Esophagus squamous epithelium (tissue), 5 donors: ENCODE measurements around the gene NOXO1. TPM values are rescaled to one million over a fixed set of nuclear protein-coding genes. Genes with fewer than 3 reads are reported as not detected.
"Not testable (repeated sequence)": the region's sequence is repeated elsewhere in the genome, so short reads cannot be mapped to it uniquely, and the experiment has no call there.

Experiments used
- DNase-seq: peaks from one replicate; lab custom pipeline; 2025; lab: John Stamatoyannopoulos, UW
- H3K27ac ChIP-seq, 4 donors: fragments of 200-600 bp; sonication (generic); one replicate each; pipeline ENCODE4 v1.5.1; 2016 to 2019; ENCODE audit warnings: mild to moderate bottlenecking in 1 of 4
- H3K27me3 ChIP-seq, 4 donors: fragments of 200-600 bp; sonication (generic); 1 replicate in 3 of 4; 2 replicates in 1 of 4; pipeline versions ENCODE4 v1.5.1 to v1.6.0; 2017 to 2021; ENCODE audit warnings: antibody characterized with exemption in 1 of 4
- H3K36me3 ChIP-seq, 3 donors: fragments of 200-600 bp; sonication (generic); one replicate each; pipeline ENCODE4 v1.5.1; 2016 to 2019
- H3K4me1 ChIP-seq, 3 donors: fragments of 200-600 bp; sonication (generic); one replicate each; pipeline ENCODE4 v1.5.1; 2017 to 2019
- H3K4me3 ChIP-seq, 4 donors: fragments of 200-600 bp; sonication (generic); 1 replicate in 3 of 4; 2 replicates in 1 of 4; pipeline ENCODE4 v1.5.1; 2016 to 2019; ENCODE audit warnings: mild to moderate bottlenecking in 2 of 4, moderate library complexity in 1 of 4
- H3K9me3 ChIP-seq, 3 donors: fragments of 200-600 bp; sonication (generic); one replicate each; pipeline ENCODE4 v1.5.1; 2016 to 2019
- POLR2A ChIP-seq, 4 donors: fragments of 450-650 bp; IDR thresholded peaks; one replicate each; pipeline ENCODE4 v1.6.1; 2017; ENCODE audit warnings: antibody characterized with exemption in 4 of 4, mild to moderate bottlenecking in 4 of 4, moderate library complexity in 3 of 4
- WGBS, 2 donors: methylation state at CpG; one replicate each; pipeline ENCODE4 v1.1.5; 2018; 5-methylcytosine and 5-hydroxymethylcytosine counted together
- intact Hi-C: fragments of 100-400 bp; cut with DNase I; formaldehyde crosslinking; loops from one replicate; pipeline ENCODE4 v1.15.0; 2022
- total RNA-seq, 4 donors: library from RNA; depleted of rRNA; stranded (reverse); fragments of >200 nt; gene quantifications; one replicate each; pipeline ENCODE4 v1.1.0, GENCODE V29; 2016
- TF ChIP-seq, protein P1 (sequence below), 6 experiments: fragments of 450-650 bp in 4 of 6; fragments of 200-600 bp in 2 of 6; sonication (generic) in 2 of 6; IDR thresholded peaks; one replicate each; pipeline ENCODE4 v1.5.1; 2016 to 2019; ENCODE audit warnings: antibody characterized with exemption in 6 of 6, mild to moderate bottlenecking in 4 of 6, moderate library complexity in 4 of 6
- donor health status: DM: yes; HTN: yes; CAD: no.

NOXO1 gene
- total RNA-seq, 4 donors from 2014 or later: 0.38 to 4.2 (median 1.8) TPM

GRCh38 chr16:1964506-1965395 lies 16.5 kb downstream of the NOXO1 start, which contains the start of gene RPS2:
Gene RPS2, minus strand, starts transcription at chr16:1964826. Its CDS starts 201 bp downstream, at chr16:1964625.
- DNase-seq: peak; percentile 93
- Histone ChIP-seq H3K4me1 (peaks cover 33 to 62% (median 40%) of the 10 kb centered on the region in 3 donors), H3K27ac (peak within 1 kb of the TSS; percentile 95 to 99 (median 98)), H3K27me3 (no peaks in the 10 kb centered on the region), H3K36me3 (peaks cover 8 to 31% (median 14%) of the 10 kb centered on the region in 3 donors), H3K4me3 (peak within 1 kb of the TSS; percentile 84 to 99 (median 88)), H3K9me3 (no peaks in the 10 kb centered on the region)
- WGBS, 2 donors: 0 to 1% methylated on average over 25 to 28 of the region's 97 CpGs
- intact Hi-C loops: no loop called here
- TF ChIP-seq, protein P1, sequence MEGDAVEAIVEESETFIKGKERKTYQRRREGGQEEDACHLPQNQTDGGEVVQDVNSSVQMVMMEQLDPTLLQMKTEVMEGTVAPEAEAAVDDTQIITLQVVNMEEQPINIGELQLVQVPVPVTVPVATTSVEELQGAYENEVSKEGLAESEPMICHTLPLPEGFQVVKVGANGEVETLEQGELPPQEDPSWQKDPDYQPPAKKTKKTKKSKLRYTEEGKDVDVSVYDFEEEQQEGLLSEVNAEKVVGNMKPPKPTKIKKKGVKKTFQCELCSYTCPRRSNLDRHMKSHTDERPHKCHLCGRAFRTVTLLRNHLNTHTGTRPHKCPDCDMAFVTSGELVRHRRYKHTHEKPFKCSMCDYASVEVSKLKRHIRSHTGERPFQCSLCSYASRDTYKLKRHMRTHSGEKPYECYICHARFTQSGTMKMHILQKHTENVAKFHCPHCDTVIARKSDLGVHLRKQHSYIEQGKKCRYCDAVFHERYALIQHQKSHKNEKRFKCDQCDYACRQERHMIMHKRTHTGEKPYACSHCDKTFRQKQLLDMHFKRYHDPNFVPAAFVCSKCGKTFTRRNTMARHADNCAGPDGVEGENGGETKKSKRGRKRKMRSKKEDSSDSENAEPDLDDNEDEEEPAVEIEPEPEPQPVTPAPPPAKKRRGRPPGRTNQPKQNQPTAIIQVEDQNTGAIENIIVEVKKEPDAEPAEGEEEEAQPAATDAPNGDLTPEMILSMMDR (IDR thresholded peaks at IDR 0.05): peak in 4 of 6 experiments; percentile 8 to 15 (median 15)
- peak in 3 of 4 donors; percentile 86 to 98 (median 94) for TF ChIP-seq POLR2A (IDR thresholded peaks at IDR 0.05)

DNA sequence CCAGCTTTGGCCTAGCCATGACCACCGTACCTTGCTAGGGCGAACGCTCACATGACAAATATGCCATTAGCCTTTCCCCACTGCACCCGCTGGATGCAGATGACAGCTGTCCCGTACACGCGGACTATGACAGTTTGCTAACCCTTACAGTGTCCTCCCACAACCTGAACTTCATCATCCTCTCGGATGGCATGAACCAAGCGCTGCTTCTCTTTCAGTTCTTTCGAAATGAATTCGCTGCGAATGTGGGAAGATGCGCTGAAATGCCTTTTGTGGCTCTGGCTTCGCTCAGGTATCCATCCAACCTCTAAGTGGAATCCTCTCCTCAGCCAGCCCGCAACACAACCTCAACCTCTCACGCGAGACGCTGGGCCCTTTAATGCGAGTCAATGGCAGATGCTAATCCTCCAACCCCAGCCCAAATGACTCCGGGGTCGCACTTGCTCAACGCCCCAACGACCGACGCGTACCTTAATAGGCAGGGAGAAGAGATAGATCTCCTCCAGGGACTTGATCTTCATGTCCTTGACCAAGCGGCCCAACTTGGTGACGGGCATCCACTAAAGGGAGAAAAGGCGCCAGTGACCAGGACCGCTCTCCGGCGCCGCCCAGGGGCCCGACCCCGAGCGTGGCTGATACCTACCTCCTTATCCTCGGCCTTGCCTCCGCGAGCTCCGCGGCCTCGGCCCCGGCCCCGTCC lies 17.3 kb downstream of the NOXO1 start:
- no peak for DNase-seq
- peak overlapping the region; percentile 84 to 99 (median 88) for H3K4me3 ChIP-seq

GRCh38 chr16:1962161-1963153 lies 18.8 kb downstream of the NOXO1 start:
- Histone ChIP-seq H3K27ac (peak overlapping the region in 3 of 4 donors; percentile 95 to 99 (median 98)), H3K4me1 (peaks cover 33 to 73% (median 43%) of the 10 kb centered on the region in 3 donors), H3K36me3 (peaks cover 8 to 31% (median 14%) of the 10 kb centered on the region in 3 donors), H3K4me3 (peak overlapping the region in 3 of 4 donors; percentile 86 to 99 (median 89))
- 48 to 74% methylated on average over 10 to 13 of the region's 37 CpGs for WGBS, 2 donors
- intact Hi-C loops, H3K9me3 ChIP-seq, DNase-seq, H3K27me3 ChIP-seq: not testable (repeated sequence)

More for the DNA sequence above, 17.3 kb downstream of the NOXO1 start:
- Histone ChIP-seq H3K27ac (peak overlapping the region; percentile 95 to 99 (median 98)), H3K27me3 (no peaks in the 10 kb centered on the region), H3K36me3 (peaks cover 8 to 31% (median 14%) of the 10 kb centered on the region in 3 donors), H3K9me3 (no peaks in the 10 kb centered on the region), H3K4me1 (peaks cover 33 to 69% (median 41%) of the 10 kb centered on the region in 3 donors)
- TF ChIP-seq, protein P1 (IDR thresholded peaks at IDR 0.05): no peak
- no peak for TF ChIP-seq POLR2A (IDR thresholded peaks at IDR 0.05)
- intact Hi-C loops: no loop called here
- 3 to 8% methylated on average over 21 to 25 of the region's 44 CpGs for WGBS, 2 donors

DNA sequence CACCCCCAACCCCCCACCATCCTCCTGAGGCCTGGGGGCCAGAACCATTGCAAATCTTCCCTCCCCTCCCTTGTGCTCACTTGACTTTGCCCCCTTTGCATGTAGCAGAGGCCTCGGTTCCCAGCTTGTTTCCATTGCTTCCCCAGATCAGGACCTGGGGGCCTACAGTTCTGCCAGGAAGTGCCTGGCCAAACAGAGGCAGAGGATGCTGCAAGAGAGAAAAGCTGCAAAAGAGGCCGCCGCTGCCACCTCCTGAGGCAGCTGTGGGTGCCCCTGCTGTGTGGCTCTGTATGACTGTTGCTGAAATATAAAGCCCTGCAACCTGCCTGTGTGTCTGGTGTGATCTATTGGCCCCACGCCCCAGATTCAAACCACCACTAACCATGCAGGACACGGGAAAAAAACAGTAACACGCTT lies 19.6 kb downstream of the NOXO1 start:
- peaks cover 33 to 73% (median 43%) of the 10 kb centered on the region in 3 donors for H3K4me1 ChIP-seq

More for the DNA sequence above, 19.6 kb downstream of the NOXO1 start:
- Histone ChIP-seq H3K4me3 (no peak overlapping the region), H3K9me3 (no peaks in the 10 kb centered on the region), H3K36me3 (peaks cover 8 to 31% (median 14%) of the 10 kb centered on the region in 3 donors), H3K27ac (peak overlapping the region in 1 of 4 donors; percentile 91), H3K27me3 (no peaks in the 10 kb centered on the region)
- WGBS, 2 donors: 41 to 42% methylated on average over 5 of the region's 6 CpGs
- intact Hi-C loops: no loop called here
- no peak for DNase-seq
- no peak for TF ChIP-seq POLR2A (IDR thresholded peaks at IDR 0.05)
- TF ChIP-seq, protein P1 (IDR thresholded peaks at IDR 0.05): no peak
